MCF 10A (cell line): Measurements from ENCODE around the gene MRPL37. TPM values are rescaled to one million over a fixed set of nuclear protein-coding genes. Genes with fewer than 3 reads are reported as not detected.

Source experiments
- BruUV-seq: library from RNA; stranded (reverse); fragments of 400-500 nt; replicated peaks from 2 replicates; lab custom pipeline; 2021; lab: Mats Ljungman, UMichigan
- CTCF ChIA-PET: fragments of 300-600 bp; sonication (Branson Sonifier 250); formaldehyde crosslinking; extraction: SDS; loops from one replicate; lab custom pipeline; 2021; ENCODE audit warnings: antibody characterized with exemption, inconsistent platforms; lab: Yijun Ruan, JAX
- POLR2A ChIA-PET: fragments of 300-600, 350-650 bp; sonication (Branson Sonifier 250); formaldehyde crosslinking; extraction: SDS; loops from one replicate; lab custom pipeline; 2020; ENCODE audit warnings: antibody characterized with exemption, inconsistent platforms; lab: Yijun Ruan, JAX
- DNase-seq: peaks from one replicate; pipeline ENCODE4 v3.0.0-alpha.2; 2018; ENCODE audit not compliant: unreplicated experiment
- H3K27ac Mint-ChIP-seq: one replicate; pipeline ENCODE4 v1.8.0; 2022; ENCODE audit warnings: mild to moderate bottlenecking, low read depth, mixed read lengths; ENCODE audit not compliant: unreplicated experiment
- H3K27me3 Mint-ChIP-seq: one replicate; pipeline ENCODE4 v1.8.0; 2022; ENCODE audit warnings: mixed read lengths; ENCODE audit not compliant: insufficient read depth, unreplicated experiment
- H3K36me3 Mint-ChIP-seq: one replicate; pipeline ENCODE4 v1.8.0; 2022; ENCODE audit warnings: mild to moderate bottlenecking, moderate library complexity, mixed read lengths; ENCODE audit not compliant: insufficient read depth, unreplicated experiment
- H3K4me1 Mint-ChIP-seq: one replicate; pipeline ENCODE4 v1.8.0; 2022; ENCODE audit warnings: mixed read lengths; ENCODE audit not compliant: insufficient read depth, unreplicated experiment
- H3K4me3 Mint-ChIP-seq: one replicate; pipeline ENCODE4 v1.8.0; 2022; ENCODE audit warnings: mild to moderate bottlenecking, moderate library complexity, mixed read lengths; ENCODE audit not compliant: unreplicated experiment
- H3K9me3 Mint-ChIP-seq: one replicate; pipeline ENCODE4 v1.8.0; 2022; ENCODE audit warnings: mixed read lengths; ENCODE audit not compliant: unreplicated experiment
- intact Hi-C: fragments of 100-400 bp; cut with micrococcal nuclease; formaldehyde crosslinking; loops from 2 replicates; pipeline ENCODE4 v1.14.1; 2022
- total RNA-seq: library from RNA; stranded (reverse); gene quantifications from 2 replicates; pipeline ENCODE4 v1.2.3, GENCODE V29; 2022
- TF ChIP-seq, protein P1 (sequence below): fragments of 200-600 bp; IDR thresholded peaks from one replicate; pipeline ENCODE4 v1.8.0; 2022; ENCODE audit warnings: antibody characterized with exemption, mild to moderate bottlenecking; ENCODE audit not compliant: unreplicated experiment

Gene MRPL37
- total RNA-seq, 1 experiment from 2014 or later, result 128 TPM

- peaks cover 27% of the 10 kb centered on the region for H3K36me3 Mint-ChIP-seq
- H3K4me1 Mint-ChIP-seq, result peaks cover 20% of the 10 kb centered on the region
- H3K4me3 Mint-ChIP-seq, result no peak overlapping the region
- no peaks in the 10 kb centered on the region for H3K9me3 Mint-ChIP-seq
- ChIA-PET CTCF (no interaction called here), POLR2A (no interaction called here)
- H3K27me3 Mint-ChIP-seq, result no peaks in the 10 kb centered on the region
- DNase-seq, result no peak
- no TSS peak for BruUV-seq
- TF ChIP-seq, protein P1, sequence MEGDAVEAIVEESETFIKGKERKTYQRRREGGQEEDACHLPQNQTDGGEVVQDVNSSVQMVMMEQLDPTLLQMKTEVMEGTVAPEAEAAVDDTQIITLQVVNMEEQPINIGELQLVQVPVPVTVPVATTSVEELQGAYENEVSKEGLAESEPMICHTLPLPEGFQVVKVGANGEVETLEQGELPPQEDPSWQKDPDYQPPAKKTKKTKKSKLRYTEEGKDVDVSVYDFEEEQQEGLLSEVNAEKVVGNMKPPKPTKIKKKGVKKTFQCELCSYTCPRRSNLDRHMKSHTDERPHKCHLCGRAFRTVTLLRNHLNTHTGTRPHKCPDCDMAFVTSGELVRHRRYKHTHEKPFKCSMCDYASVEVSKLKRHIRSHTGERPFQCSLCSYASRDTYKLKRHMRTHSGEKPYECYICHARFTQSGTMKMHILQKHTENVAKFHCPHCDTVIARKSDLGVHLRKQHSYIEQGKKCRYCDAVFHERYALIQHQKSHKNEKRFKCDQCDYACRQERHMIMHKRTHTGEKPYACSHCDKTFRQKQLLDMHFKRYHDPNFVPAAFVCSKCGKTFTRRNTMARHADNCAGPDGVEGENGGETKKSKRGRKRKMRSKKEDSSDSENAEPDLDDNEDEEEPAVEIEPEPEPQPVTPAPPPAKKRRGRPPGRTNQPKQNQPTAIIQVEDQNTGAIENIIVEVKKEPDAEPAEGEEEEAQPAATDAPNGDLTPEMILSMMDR, result no peak
- H3K27ac Mint-ChIP-seq, result no peak overlapping the region
- intact Hi-C loops, result no loop called here
These were observed 49.0 kb downstream of the MRPL37 start for GRCh38 chr1:54248966-54249365.

DNA sequence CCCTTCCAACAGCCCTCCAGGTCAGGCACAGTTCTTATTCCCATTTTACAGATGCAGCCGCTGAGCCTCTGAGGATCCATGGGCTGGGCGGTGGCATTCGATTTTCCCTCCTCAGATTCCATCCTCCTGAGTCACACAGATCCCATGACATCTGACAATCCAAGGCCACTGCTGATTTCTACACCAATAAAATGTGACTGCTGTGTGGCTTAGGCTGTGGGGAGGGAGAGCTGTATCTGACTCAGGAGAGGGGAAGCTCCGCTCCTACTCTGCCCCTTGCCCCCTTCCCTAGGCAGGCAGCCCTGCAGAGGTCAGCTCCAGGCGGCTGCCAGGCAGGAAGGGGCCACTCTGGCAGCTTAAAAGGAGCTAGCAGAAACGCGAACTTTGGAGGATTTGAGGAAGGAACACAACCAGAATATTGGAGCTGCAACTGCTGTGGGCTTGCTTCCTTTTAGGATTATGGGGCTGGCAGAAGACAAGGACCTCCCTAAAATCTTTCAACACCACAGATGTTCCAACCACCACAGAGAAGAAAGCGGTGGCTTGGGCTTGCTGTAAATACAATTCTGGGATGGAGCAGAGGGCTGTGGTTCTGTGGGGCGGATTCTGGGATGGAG, 50.0 kb downstream of the MRPL37 start:
- H3K27ac Mint-ChIP-seq, result no peak overlapping the region
- CTCF ChIA-PET, result interaction anchor here (0.5 kb wide), 1 partner anchor 14 kb away, joined by 3 read pairs; no protein-coding TSS in a partner anchor
- H3K9me3 Mint-ChIP-seq, result no peaks in the 10 kb centered on the region
- H3K27me3 Mint-ChIP-seq, result no peaks in the 10 kb centered on the region
- POLR2A ChIA-PET, result no interaction called here
- intact Hi-C loops, result no loop called here
- no TSS peak for BruUV-seq
- H3K4me3 Mint-ChIP-seq, result no peak overlapping the region
- peak; percentile 23 for DNase-seq
- peaks cover 19% of the 10 kb centered on the region for H3K36me3 Mint-ChIP-seq
- TF ChIP-seq, protein P1, result no peak
- H3K4me1 Mint-ChIP-seq, result peaks cover 21% of the 10 kb centered on the region

DNA sequence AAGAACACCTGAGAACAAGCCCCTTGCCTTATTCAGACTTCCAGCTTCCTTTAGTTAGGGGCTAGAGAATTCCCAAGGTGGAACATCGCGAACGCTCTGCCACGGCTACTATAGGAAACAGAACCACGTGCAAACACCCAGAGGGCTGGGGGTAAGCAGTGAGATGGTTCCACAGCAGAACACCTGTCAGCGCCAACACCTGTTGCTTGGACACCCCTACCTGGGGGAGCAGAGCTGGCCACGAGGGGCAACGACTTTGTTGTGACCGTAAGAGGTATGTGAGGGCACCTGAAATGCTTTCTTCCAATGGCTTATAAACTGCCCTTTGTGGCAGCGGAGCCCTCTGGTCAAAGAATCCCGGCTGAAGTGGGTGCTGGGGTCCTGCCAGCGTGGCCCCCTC, 50.7 kb downstream of the MRPL37 start:
- H3K27me3 Mint-ChIP-seq, result no peaks in the 10 kb centered on the region
- BruUV-seq, result no TSS peak

GRCh38 chr1:54252371-54252936, 52.5 kb downstream of the MRPL37 start:
- Mint-ChIP-seq H3K36me3 (peaks cover 18% of the 10 kb centered on the region), H3K4me3 (no peak overlapping the region), H3K27ac (no peak overlapping the region), H3K4me1 (peaks cover 21% of the 10 kb centered on the region), H3K9me3 (no peaks in the 10 kb centered on the region), H3K27me3 (no peaks in the 10 kb centered on the region)
- intact Hi-C loops, result no loop called here
- BruUV-seq, result no TSS peak
- no peak for DNase-seq
- TF ChIP-seq, protein P1, result no peak
- POLR2A ChIA-PET, result interaction anchor here (0.7 kb wide), 1 partner anchor 33 kb away, joined by 3 read pairs; no protein-coding TSS in a partner anchor
- CTCF ChIA-PET, result interaction anchor here (0.9 kb wide), 1 partner anchor 82 kb away, joined by 4 read pairs; no protein-coding TSS in a partner anchor

More for the DNA sequence above, 50.7 kb downstream of the MRPL37 start:
- Mint-ChIP-seq H3K27ac (no peak overlapping the region), H3K36me3 (peaks cover 18% of the 10 kb centered on the region), H3K9me3 (no peaks in the 10 kb centered on the region), H3K4me1 (peaks cover 21% of the 10 kb centered on the region), H3K4me3 (no peak overlapping the region)
- TF ChIP-seq, protein P1, result no peak
- ChIA-PET POLR2A (no interaction called here), CTCF (interaction anchor here (0.5 kb wide), 1 partner anchor 13 kb away, joined by 3 read pairs; no protein-coding TSS in a partner anchor)
- no peak for DNase-seq
- intact Hi-C loops, result no loop called here
